GM23338 (cell line): ENCODE data around the gene RTN4IP1.

ENCODE experiments used
- EZH2phosphoT487 ChIP-seq: fragments of 200-600 bp; sonication (generic); IDR thresholded peaks from one replicate; pipeline ENCODE4 v1.8.1; 2018; ENCODE audit warnings: antibody characterized with exemption; ENCODE audit not compliant: unreplicated experiment
- TF ChIP-seq, protein P1 (sequence below): IDR thresholded peaks from one replicate; pipeline ENCODE4 v1.6.1; 2018; ENCODE audit warnings: antibody characterized with exemption; ENCODE audit not compliant: unreplicated experiment
- TF ChIP-seq, protein P2 (sequence below), 2 experiments: fragments of 200-600 bp in 1 of 2; sonication (generic) in 1 of 2; conservative IDR thresholded peaks; 2 replicates each; pipeline versions ENCODE4 v1.5.1 to v1.6.1; 2016 to 2017; ENCODE audit warnings: antibody characterized with exemption in 2 of 2, low read depth in 2 of 2, mild to moderate bottlenecking in 2 of 2, moderate library complexity in 1 of 2

DNA sequence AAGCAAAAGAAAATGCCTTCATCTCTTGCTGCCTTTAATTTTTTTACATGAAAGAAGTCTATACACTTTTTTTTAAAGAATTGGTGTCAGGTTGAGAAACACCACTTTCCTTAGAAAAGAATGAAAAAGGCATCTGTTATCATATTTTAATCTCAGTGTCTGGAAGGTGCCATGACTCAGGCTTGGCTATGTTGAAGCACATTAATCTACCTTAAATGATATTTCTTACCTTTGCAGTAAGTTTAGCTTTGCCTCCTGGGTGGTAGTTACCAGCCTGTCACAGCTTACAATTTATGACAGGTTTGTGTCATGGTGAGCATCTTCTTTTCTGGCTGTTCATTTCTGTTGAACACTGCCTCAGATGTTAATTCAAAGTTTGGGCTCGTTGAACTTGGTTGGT, 95.3 kb downstream of the RTN4IP1 start:
- TF ChIP-seq, protein P1, sequence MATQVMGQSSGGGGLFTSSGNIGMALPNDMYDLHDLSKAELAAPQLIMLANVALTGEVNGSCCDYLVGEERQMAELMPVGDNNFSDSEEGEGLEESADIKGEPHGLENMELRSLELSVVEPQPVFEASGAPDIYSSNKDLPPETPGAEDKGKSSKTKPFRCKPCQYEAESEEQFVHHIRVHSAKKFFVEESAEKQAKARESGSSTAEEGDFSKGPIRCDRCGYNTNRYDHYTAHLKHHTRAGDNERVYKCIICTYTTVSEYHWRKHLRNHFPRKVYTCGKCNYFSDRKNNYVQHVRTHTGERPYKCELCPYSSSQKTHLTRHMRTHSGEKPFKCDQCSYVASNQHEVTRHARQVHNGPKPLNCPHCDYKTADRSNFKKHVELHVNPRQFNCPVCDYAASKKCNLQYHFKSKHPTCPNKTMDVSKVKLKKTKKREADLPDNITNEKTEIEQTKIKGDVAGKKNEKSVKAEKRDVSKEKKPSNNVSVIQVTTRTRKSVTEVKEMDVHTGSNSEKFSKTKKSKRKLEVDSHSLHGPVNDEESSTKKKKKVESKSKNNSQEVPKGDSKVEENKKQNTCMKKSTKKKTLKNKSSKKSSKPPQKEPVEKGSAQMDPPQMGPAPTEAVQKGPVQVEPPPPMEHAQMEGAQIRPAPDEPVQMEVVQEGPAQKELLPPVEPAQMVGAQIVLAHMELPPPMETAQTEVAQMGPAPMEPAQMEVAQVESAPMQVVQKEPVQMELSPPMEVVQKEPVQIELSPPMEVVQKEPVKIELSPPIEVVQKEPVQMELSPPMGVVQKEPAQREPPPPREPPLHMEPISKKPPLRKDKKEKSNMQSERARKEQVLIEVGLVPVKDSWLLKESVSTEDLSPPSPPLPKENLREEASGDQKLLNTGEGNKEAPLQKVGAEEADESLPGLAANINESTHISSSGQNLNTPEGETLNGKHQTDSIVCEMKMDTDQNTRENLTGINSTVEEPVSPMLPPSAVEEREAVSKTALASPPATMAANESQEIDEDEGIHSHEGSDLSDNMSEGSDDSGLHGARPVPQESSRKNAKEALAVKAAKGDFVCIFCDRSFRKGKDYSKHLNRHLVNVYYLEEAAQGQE, result no peak
- TF ChIP-seq, protein P2, sequence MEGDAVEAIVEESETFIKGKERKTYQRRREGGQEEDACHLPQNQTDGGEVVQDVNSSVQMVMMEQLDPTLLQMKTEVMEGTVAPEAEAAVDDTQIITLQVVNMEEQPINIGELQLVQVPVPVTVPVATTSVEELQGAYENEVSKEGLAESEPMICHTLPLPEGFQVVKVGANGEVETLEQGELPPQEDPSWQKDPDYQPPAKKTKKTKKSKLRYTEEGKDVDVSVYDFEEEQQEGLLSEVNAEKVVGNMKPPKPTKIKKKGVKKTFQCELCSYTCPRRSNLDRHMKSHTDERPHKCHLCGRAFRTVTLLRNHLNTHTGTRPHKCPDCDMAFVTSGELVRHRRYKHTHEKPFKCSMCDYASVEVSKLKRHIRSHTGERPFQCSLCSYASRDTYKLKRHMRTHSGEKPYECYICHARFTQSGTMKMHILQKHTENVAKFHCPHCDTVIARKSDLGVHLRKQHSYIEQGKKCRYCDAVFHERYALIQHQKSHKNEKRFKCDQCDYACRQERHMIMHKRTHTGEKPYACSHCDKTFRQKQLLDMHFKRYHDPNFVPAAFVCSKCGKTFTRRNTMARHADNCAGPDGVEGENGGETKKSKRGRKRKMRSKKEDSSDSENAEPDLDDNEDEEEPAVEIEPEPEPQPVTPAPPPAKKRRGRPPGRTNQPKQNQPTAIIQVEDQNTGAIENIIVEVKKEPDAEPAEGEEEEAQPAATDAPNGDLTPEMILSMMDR (conservative IDR thresholded peaks at IDR 0.05; ENCODE audit: low read depth in 2 of 2), result no peak
- no peak for TF ChIP-seq EZH2phosphoT487
